H1 (cell line): Measurements from ENCODE around the gene NR1H3.

Experiments used
- EGR1 ChIP-seq: IDR thresholded peaks from 2 replicates; pipeline ENCODE4 v1.6.1; 2011; ENCODE audit warnings: low read depth, low read length, borderline replicate concordance
- EZH2 ChIP-seq: fragments of 200-600 bp; sonication (generic); IDR thresholded peaks from 2 replicates; pipeline ENCODE4 v1.7.1; 2012; ENCODE audit warnings: low read depth, mild to moderate bottlenecking, moderate library complexity, low read length, inconsistent platforms; ENCODE audit not compliant: severe bottlenecking
- HDAC2 ChIP-seq, 2 experiments: fragments of 300-600 bp in 1 of 2; sonication (generic) in 1 of 2; IDR thresholded peaks; 2 replicates each; pipeline ENCODE4 v1.6.1; 2011 to 2012; ENCODE audit warnings: low read depth in 2 of 2, low read length in 2 of 2, mild to moderate bottlenecking in 2 of 2, moderate library complexity in 2 of 2, borderline replicate concordance in 1 of 2, inconsistent platforms in 1 of 2
- POLR2AphosphoS5 ChIP-seq: IDR thresholded peaks from 2 replicates; pipeline ENCODE4 v1.6.1; 2011; ENCODE audit warnings: low read depth, low read length
- RAD21 ChIP-seq, 2 experiments: IDR thresholded peaks in 1 of 2; conservative IDR thresholded peaks in 1 of 2; 2 replicates each; pipeline ENCODE4 v1.6.1; 2011; ENCODE audit warnings: low read depth in 2 of 2, low read length in 2 of 2, improper control_type of control experiment in 1 of 2, inconsistent platforms in 1 of 2, mild to moderate bottlenecking in 1 of 2, moderate library complexity in 1 of 2
- SP1 ChIP-seq: IDR thresholded peaks from 2 replicates; pipeline ENCODE4 v1.6.1; 2011; ENCODE audit warnings: low read depth, low read length
- SP2 ChIP-seq: IDR thresholded peaks from 2 replicates; pipeline ENCODE4 v1.6.1; 2012; ENCODE audit warnings: mild to moderate bottlenecking, low read length, inconsistent platforms
- SP4 ChIP-seq: IDR thresholded peaks from 2 replicates; pipeline ENCODE4 v1.6.1; 2012; ENCODE audit warnings: low read length, inconsistent platforms
- TAF1 ChIP-seq: IDR thresholded peaks from 2 replicates; pipeline ENCODE4 v1.6.1; 2011; ENCODE audit warnings: mild to moderate bottlenecking, low read depth, low read length
- TF ChIP-seq, protein P1 (sequence below), 3 experiments: IDR thresholded peaks; 1 replicate in 2 of 3; 2 replicates in 1 of 3; pipeline versions ENCODE4 v1.5.1 to v1.6.1; 2011; ENCODE audit warnings: low read length in 3 of 3, mild to moderate bottlenecking in 3 of 3, inconsistent platforms in 2 of 3, low read depth in 1 of 3, moderate library complexity in 1 of 3; ENCODE audit not compliant: insufficient read depth in 1 of 3; ENCODE audit errors: control extremely low read depth in 1 of 3
- TF ChIP-seq, protein P2 (sequence below): fragments of 300-600 bp; sonication (generic); IDR thresholded peaks from 2 replicates; pipeline ENCODE4 v1.7.1; 2012; ENCODE audit warnings: low read length, moderate library complexity, mild to moderate bottlenecking, inconsistent platforms; ENCODE audit not compliant: insufficient replicate concordance

- TF ChIP-seq POLR2AphosphoS5 (no peak), TAF1 (no peak), SP4 (no peak), RAD21 (IDR thresholded peaks at IDR 0.05 in 1 of 2, conservative IDR thresholded peaks at IDR 0.05 in 1 of 2; ENCODE audit: low read depth in 2 of 2, low read length in 2 of 2) (no peak), EZH2 (no peak), SP2 (no peak), HDAC2 (IDR thresholded peaks at IDR 0.05; ENCODE audit: borderline replicate concordance in 1 of 2, low read depth in 2 of 2, low read length in 2 of 2) (no peak), EGR1 (no peak), SP1 (no peak)
- TF ChIP-seq, protein P1, sequence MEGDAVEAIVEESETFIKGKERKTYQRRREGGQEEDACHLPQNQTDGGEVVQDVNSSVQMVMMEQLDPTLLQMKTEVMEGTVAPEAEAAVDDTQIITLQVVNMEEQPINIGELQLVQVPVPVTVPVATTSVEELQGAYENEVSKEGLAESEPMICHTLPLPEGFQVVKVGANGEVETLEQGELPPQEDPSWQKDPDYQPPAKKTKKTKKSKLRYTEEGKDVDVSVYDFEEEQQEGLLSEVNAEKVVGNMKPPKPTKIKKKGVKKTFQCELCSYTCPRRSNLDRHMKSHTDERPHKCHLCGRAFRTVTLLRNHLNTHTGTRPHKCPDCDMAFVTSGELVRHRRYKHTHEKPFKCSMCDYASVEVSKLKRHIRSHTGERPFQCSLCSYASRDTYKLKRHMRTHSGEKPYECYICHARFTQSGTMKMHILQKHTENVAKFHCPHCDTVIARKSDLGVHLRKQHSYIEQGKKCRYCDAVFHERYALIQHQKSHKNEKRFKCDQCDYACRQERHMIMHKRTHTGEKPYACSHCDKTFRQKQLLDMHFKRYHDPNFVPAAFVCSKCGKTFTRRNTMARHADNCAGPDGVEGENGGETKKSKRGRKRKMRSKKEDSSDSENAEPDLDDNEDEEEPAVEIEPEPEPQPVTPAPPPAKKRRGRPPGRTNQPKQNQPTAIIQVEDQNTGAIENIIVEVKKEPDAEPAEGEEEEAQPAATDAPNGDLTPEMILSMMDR (IDR thresholded peaks at IDR 0.05; ENCODE audit: control extremely low read depth in 1 of 3, insufficient read depth in 1 of 3, low read depth in 1 of 3, low read length in 3 of 3): no peak
- TF ChIP-seq, protein P2, sequence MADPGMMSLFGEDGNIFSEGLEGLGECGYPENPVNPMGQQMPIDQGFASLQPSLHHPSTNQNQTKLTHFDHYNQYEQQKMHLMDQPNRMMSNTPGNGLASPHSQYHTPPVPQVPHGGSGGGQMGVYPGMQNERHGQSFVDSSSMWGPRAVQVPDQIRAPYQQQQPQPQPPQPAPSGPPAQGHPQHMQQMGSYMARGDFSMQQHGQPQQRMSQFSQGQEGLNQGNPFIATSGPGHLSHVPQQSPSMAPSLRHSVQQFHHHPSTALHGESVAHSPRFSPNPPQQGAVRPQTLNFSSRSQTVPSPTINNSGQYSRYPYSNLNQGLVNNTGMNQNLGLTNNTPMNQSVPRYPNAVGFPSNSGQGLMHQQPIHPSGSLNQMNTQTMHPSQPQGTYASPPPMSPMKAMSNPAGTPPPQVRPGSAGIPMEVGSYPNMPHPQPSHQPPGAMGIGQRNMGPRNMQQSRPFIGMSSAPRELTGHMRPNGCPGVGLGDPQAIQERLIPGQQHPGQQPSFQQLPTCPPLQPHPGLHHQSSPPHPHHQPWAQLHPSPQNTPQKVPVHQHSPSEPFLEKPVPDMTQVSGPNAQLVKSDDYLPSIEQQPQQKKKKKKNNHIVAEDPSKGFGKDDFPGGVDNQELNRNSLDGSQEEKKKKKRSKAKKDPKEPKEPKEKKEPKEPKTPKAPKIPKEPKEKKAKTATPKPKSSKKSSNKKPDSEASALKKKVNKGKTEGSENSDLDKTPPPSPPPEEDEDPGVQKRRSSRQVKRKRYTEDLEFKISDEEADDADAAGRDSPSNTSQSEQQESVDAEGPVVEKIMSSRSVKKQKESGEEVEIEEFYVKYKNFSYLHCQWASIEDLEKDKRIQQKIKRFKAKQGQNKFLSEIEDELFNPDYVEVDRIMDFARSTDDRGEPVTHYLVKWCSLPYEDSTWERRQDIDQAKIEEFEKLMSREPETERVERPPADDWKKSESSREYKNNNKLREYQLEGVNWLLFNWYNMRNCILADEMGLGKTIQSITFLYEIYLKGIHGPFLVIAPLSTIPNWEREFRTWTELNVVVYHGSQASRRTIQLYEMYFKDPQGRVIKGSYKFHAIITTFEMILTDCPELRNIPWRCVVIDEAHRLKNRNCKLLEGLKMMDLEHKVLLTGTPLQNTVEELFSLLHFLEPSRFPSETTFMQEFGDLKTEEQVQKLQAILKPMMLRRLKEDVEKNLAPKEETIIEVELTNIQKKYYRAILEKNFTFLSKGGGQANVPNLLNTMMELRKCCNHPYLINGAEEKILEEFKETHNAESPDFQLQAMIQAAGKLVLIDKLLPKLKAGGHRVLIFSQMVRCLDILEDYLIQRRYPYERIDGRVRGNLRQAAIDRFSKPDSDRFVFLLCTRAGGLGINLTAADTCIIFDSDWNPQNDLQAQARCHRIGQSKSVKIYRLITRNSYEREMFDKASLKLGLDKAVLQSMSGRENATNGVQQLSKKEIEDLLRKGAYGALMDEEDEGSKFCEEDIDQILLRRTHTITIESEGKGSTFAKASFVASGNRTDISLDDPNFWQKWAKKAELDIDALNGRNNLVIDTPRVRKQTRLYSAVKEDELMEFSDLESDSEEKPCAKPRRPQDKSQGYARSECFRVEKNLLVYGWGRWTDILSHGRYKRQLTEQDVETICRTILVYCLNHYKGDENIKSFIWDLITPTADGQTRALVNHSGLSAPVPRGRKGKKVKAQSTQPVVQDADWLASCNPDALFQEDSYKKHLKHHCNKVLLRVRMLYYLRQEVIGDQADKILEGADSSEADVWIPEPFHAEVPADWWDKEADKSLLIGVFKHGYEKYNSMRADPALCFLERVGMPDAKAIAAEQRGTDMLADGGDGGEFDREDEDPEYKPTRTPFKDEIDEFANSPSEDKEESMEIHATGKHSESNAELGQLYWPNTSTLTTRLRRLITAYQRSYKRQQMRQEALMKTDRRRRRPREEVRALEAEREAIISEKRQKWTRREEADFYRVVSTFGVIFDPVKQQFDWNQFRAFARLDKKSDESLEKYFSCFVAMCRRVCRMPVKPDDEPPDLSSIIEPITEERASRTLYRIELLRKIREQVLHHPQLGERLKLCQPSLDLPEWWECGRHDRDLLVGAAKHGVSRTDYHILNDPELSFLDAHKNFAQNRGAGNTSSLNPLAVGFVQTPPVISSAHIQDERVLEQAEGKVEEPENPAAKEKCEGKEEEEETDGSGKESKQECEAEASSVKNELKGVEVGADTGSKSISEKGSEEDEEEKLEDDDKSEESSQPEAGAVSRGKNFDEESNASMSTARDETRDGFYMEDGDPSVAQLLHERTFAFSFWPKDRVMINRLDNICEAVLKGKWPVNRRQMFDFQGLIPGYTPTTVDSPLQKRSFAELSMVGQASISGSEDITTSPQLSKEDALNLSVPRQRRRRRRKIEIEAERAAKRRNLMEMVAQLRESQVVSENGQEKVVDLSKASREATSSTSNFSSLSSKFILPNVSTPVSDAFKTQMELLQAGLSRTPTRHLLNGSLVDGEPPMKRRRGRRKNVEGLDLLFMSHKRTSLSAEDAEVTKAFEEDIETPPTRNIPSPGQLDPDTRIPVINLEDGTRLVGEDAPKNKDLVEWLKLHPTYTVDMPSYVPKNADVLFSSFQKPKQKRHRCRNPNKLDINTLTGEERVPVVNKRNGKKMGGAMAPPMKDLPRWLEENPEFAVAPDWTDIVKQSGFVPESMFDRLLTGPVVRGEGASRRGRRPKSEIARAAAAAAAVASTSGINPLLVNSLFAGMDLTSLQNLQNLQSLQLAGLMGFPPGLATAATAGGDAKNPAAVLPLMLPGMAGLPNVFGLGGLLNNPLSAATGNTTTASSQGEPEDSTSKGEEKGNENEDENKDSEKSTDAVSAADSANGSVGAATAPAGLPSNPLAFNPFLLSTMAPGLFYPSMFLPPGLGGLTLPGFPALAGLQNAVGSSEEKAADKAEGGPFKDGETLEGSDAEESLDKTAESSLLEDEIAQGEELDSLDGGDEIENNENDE: no peak
Observed at GRCh38 chr11:47264521-47264920, 6.7 kb downstream of the NR1H3 start.
